CD4-positive, alpha-beta T cell (primary cell): ENCODE data around the gene LSM3. TPM values are rescaled to one million over a fixed set of nuclear protein-coding genes. Genes with fewer than 3 reads are reported as not detected.

ENCODE experiments used
- ATAC-seq: fragments of 200-7000 bp; cut with Tn5 transposase; one replicate; pipeline ENCODE4 v1.10.0; 2022; ENCODE audit warnings: mild to moderate bottlenecking; ENCODE audit not compliant: poor library complexity
- CTCF ChIA-PET: fragments of 350-600 bp; sonication (Branson Sonifier 250); formaldehyde crosslinking; loops from one replicate; lab custom pipeline; 2021; ENCODE audit warnings: antibody characterized with exemption, inconsistent platforms; lab: Charles Lee
- POLR2A ChIA-PET: fragments of 350-600 bp; sonication (Branson Sonifier 250); formaldehyde crosslinking; loops from one replicate; lab custom pipeline; 2021; ENCODE audit warnings: antibody characterized with exemption, inconsistent platforms; lab: Charles Lee
- DNase-seq, 14 experiments: peaks; one replicate each; pipeline ENCODE4 v3.0.0-alpha.2; 2013 to 2020; ENCODE audit warnings: mixed read lengths in 2 of 14
- H3K27ac ChIP-seq, 2 donors: one replicate each; pipeline versions ENCODE4 v1.5.1 to v1.7.0; 2013; ENCODE audit warnings: low read length in 2 of 2, low read depth in 1 of 2, mild to moderate bottlenecking in 1 of 2
- H3K27me3 ChIP-seq, 2 experiments: 1 replicate in 1 of 2; 2 replicates in 1 of 2; pipeline versions ENCODE4 v1.6.1 to v1.7.0; 2013; ENCODE audit warnings: low read length in 2 of 2, control low read depth in 1 of 2, mild to moderate bottlenecking in 1 of 2, moderate library complexity in 1 of 2; ENCODE audit not compliant: insufficient read depth in 2 of 2, control insufficient read depth in 1 of 2
- H3K36me3 ChIP-seq: one replicate; pipeline ENCODE4 v1.6.1; 2013; ENCODE audit warnings: low read length, control low read depth; ENCODE audit not compliant: insufficient read depth
- H3K4me1 ChIP-seq: one replicate; pipeline ENCODE4 v1.6.1; 2013; ENCODE audit warnings: low read length, control low read depth; ENCODE audit not compliant: insufficient read depth
- H3K4me3 ChIP-seq: one replicate; pipeline ENCODE4 v1.5.1; 2013; ENCODE audit warnings: mild to moderate bottlenecking, low read length, moderate library complexity
- H3K9me3 ChIP-seq, 2 experiments: 1 replicate in 1 of 2; 2 replicates in 1 of 2; pipeline versions ENCODE4 v1.6.1 to v1.7.0; 2013; ENCODE audit warnings: low read length in 2 of 2, mild to moderate bottlenecking in 2 of 2, control low read depth in 1 of 2, moderate library complexity in 1 of 2; ENCODE audit not compliant: control insufficient read depth in 1 of 2, insufficient read depth in 1 of 2
- H3K27ac Mint-ChIP-seq: one replicate; pipeline ENCODE4 v1.8.0; 2020; ENCODE audit warnings: mixed read lengths
- H3K27me3 Mint-ChIP-seq: one replicate; pipeline ENCODE4 v1.8.0; 2021; ENCODE audit warnings: mixed read lengths
- H3K36me3 Mint-ChIP-seq: one replicate; pipeline ENCODE4 v1.8.0; 2021; ENCODE audit warnings: low read depth, mixed read lengths
- H3K4me1 Mint-ChIP-seq: one replicate; pipeline ENCODE4 v1.8.0; 2021; ENCODE audit warnings: low read depth, mixed read lengths
- H3K4me3 Mint-ChIP-seq: one replicate; pipeline ENCODE4 v1.8.0; 2020; ENCODE audit warnings: mild to moderate bottlenecking, mixed read lengths
- H3K9me3 Mint-ChIP-seq: one replicate; pipeline ENCODE4 v1.8.0; 2020; ENCODE audit warnings: mixed read lengths
- intact Hi-C, 2 experiments: fragments of 100-400 bp; cut with DNase I in 1 of 2; cut with micrococcal nuclease in 1 of 2; formaldehyde crosslinking; loops; one replicate each; pipeline versions ENCODE4 v1.15.1 to v1.9.0; 2023 to 2025; cut with DNase I, micrococcal nuclease
- total RNA-seq, 174 experiments: library from RNA in 2 of 174; stranded (reverse) in 2 of 174; gene quantifications; one replicate each; pipeline ENCODE4 v1.2.3 and lab custom pipeline; 2021 to 2026
- TF ChIP-seq, protein P1 (sequence below): fragments of 200-600 bp; IDR thresholded peaks from one replicate; pipeline ENCODE4 v1.8.0; 2022; ENCODE audit warnings: antibody characterized with exemption, mild to moderate bottlenecking

Gene LSM3
- total RNA-seq, 2 experiments from 2014 or later: 6.5 to 6.9 TPM

DNA sequence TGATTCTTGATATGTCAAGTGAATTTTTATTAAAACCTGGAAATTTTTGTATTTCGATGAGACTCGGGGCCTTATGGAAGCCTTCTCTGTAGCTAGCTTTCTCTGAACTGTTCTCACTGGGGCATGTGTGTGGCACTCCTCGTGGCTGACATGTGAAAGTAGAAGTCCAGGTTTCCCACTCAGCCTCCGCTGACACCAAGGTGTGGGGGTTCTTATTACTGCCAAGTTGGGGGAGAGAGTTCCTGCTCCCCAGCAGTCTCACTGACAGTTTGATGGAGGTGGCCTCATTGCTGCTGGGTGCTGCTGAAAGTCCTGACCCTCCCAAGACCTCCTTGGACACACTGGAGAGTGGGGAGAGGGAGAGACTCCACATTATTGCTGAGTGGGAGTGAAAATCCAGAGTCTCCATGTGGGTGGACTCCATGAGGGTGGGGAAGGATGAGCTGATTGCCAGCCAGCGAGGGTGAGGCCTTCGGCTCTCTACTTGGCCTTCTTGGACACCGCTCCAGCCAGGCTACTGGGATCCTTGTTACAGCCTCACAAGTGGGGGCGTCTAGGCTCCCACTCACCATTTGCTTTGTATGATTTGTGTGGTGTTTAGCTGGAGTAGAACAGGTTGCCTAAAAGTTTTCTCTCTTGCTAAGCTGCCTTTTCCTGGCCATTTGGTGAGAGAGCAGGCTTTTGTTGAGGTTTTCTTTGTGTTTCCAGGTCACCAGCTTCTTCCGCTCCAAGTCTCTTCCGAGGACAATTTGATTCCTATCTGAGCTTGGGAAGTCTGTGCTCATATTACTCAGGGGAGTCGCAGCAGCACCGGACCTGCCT, 64.1 kb downstream of the LSM3 start:
- Mint-ChIP-seq H3K27ac (no peak overlapping the region), H3K27me3 (peaks cover 6% of the 10 kb centered on the region), H3K4me1 (no peaks in the 10 kb centered on the region), H3K9me3 (no peaks in the 10 kb centered on the region), H3K36me3 (no peaks in the 10 kb centered on the region), H3K4me3 (no peak overlapping the region)
- CTCF ChIA-PET: no interaction called here
- no peaks in the 10 kb centered on the region for H3K36me3 ChIP-seq
- intact Hi-C loops: no loop called here
- TF ChIP-seq, protein P1, sequence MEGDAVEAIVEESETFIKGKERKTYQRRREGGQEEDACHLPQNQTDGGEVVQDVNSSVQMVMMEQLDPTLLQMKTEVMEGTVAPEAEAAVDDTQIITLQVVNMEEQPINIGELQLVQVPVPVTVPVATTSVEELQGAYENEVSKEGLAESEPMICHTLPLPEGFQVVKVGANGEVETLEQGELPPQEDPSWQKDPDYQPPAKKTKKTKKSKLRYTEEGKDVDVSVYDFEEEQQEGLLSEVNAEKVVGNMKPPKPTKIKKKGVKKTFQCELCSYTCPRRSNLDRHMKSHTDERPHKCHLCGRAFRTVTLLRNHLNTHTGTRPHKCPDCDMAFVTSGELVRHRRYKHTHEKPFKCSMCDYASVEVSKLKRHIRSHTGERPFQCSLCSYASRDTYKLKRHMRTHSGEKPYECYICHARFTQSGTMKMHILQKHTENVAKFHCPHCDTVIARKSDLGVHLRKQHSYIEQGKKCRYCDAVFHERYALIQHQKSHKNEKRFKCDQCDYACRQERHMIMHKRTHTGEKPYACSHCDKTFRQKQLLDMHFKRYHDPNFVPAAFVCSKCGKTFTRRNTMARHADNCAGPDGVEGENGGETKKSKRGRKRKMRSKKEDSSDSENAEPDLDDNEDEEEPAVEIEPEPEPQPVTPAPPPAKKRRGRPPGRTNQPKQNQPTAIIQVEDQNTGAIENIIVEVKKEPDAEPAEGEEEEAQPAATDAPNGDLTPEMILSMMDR: no peak
- no peak overlapping the region for H3K4me3 ChIP-seq
- DNase-seq (no peak), ATAC-seq (no peak)
- H3K27ac ChIP-seq: no peak overlapping the region
- no peaks in the 10 kb centered on the region for H3K27me3 ChIP-seq
- H3K9me3 ChIP-seq: no peaks in the 10 kb centered on the region
- H3K4me1 ChIP-seq: no peaks in the 10 kb centered on the region
- POLR2A ChIA-PET: no interaction called here

DNA sequence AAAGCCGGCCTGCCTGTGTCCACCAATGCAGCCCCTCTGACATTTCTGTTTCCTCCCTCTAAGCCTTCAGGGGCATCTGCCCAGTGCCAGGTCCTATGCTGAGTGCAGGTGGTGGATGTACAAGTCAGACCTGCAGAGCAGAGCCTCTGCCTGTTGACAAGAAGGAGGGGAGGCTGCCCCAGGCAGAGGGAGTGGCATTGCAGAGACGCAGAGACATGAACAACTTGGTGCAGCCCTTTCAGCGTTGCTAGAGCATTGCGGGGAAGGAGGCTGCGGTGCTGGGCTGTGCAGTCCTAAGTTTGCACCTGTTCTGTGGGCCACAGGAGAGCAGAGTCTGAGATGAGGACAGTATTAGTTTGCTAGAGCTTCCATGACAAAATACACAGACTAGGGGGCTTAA, 65.2 kb downstream of the LSM3 start:
- no peaks in the 10 kb centered on the region for H3K4me1 Mint-ChIP-seq
- POLR2A ChIA-PET: no interaction called here
- CTCF ChIA-PET: no interaction called here

DNA sequence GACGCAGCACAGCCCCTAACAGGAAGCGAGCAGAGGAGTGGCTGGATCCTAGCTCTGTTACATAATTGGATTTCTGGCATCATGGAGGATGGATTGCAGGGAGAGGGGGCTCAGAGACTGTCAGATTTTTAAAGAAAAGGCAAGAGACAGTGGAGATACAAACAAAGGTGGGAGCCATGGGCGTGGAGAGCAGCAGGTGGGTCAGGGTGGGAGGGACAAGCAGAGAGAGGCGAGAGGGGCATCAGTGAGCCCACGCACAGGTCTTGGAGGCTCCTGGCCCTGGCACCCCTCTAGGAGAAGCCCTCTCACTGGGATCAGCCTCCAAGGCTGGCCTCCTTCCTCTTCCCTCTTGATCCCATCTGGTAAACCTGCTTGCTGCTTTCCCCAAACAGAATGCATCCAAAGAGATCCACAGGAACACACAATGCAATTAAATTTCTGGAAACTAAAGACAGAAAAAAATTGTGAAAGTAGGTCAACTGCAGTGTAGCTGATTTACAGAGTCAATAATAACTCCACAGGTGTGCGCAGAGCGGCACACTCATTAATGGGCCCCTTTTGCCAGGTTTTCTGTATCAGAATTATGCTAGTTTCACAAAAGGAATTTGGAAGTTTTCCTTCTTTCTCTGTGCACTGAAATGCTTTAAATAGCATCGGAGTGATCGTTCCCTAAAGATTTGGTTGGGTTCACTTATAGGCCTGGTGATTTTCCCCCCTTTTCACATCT, 66.1 kb downstream of the LSM3 start:
- intact Hi-C loops: no loop called here
- no peak overlapping the region for H3K27ac Mint-ChIP-seq
- no peaks in the 10 kb centered on the region for H3K4me1 Mint-ChIP-seq
- Histone ChIP-seq H3K36me3 (no peaks in the 10 kb centered on the region), H3K27ac (no peak overlapping the region), H3K4me3 (no peak overlapping the region), H3K27me3 (no peaks in the 10 kb centered on the region), H3K4me1 (no peaks in the 10 kb centered on the region), H3K9me3 (no peaks in the 10 kb centered on the region)
- ChIA-PET POLR2A (no interaction called here), CTCF (no interaction called here)
- TF ChIP-seq, protein P1: no peak
- H3K4me3 Mint-ChIP-seq: no peak overlapping the region
- H3K36me3 Mint-ChIP-seq: no peaks in the 10 kb centered on the region
- H3K9me3 Mint-ChIP-seq: no peaks in the 10 kb centered on the region
- peaks cover 6% of the 10 kb centered on the region for H3K27me3 Mint-ChIP-seq
- DNase-seq (no peak), ATAC-seq (no peak)

More for the DNA sequence above, 65.2 kb downstream of the LSM3 start:
- H3K4me3 ChIP-seq: no peak overlapping the region
- H3K36me3 ChIP-seq: no peaks in the 10 kb centered on the region
- no peaks in the 10 kb centered on the region for H3K27me3 ChIP-seq
- H3K27ac ChIP-seq: no peak overlapping the region
- Mint-ChIP-seq H3K9me3 (no peaks in the 10 kb centered on the region), H3K27me3 (peaks cover 6% of the 10 kb centered on the region), H3K4me3 (no peak overlapping the region), H3K36me3 (no peaks in the 10 kb centered on the region), H3K27ac (no peak overlapping the region)
- ATAC-seq (no peak), DNase-seq (no peak)
- intact Hi-C loops: no loop called here
- TF ChIP-seq, protein P1: no peak
- no peaks in the 10 kb centered on the region for H3K9me3 ChIP-seq
- no peaks in the 10 kb centered on the region for H3K4me1 ChIP-seq
